Mucosa of gallbladder (tissue), 1 donor: ENCODE data around the gene CCDC187. TPM values are rescaled to one million over a fixed set of nuclear protein-coding genes. Genes with fewer than 3 reads are reported as not detected.

Source experiments
- DNase-seq: peaks from one replicate; pipeline ENCODE4 v3.0.0-alpha.2; 2020; ENCODE audit warnings: low spot score
- total RNA-seq: library from RNA; stranded (reverse); gene quantifications from one replicate; pipeline ENCODE4 v1.2.1, GENCODE V29; 2021
- donor health status: DM: no; HTN: no; CAD: no.

Gene CCDC187
- total RNA-seq, 1 donor from 2014 or later, result 1.8 TPM

- peak; percentile 56 for DNase-seq
These were observed 35.5 kb upstream of the CCDC187 start for GRCh38 chr9:136339173-136339957.

GRCh38 chr9:136338511-136338910 is 34.6 kb upstream of the CCDC187 start:
- DNase-seq, result no peak

GRCh38 chr9:136337416-136338395 is 33.8 kb upstream of the CCDC187 start:
- no peak for DNase-seq

- DNase-seq, result no peak
These were observed 33.0 kb upstream of the CCDC187 start for GRCh38 chr9:136336881-136337280.

- DNase-seq, result no peak
These were observed 32.4 kb upstream of the CCDC187 start for GRCh38 chr9:136336156-136336870.

GRCh38 chr9:136335296-136336155 is 31.6 kb upstream of the CCDC187 start:
- DNase-seq, result no peak

- no peak for DNase-seq
These were observed 30.6 kb upstream of the CCDC187 start for GRCh38 chr9:136334541-136334940.

GRCh38 chr9:136333486-136333885 is 29.6 kb upstream of the CCDC187 start:
- no peak for DNase-seq

GRCh38 chr9:136333045-136333444 is 29.2 kb upstream of the CCDC187 start:
- no peak for DNase-seq

GRCh38 chr9:136332482-136332983 is 28.6 kb upstream of the CCDC187 start:
- DNase-seq, result no peak

GRCh38 chr9:136331556-136332481 is 27.9 kb upstream of the CCDC187 start:
- no peak for DNase-seq

- no peak for DNase-seq
These were observed 27.1 kb upstream of the CCDC187 start for GRCh38 chr9:136331030-136331429.

GRCh38 chr9:136330406-136330990 is 26.6 kb upstream of the CCDC187 start:
- no peak for DNase-seq

GRCh38 chr9:136329636-136330405 is 25.9 kb upstream of the CCDC187 start:
- no peak for DNase-seq

GRCh38 chr9:136329211-136329627 is 25.3 kb upstream of the CCDC187 start:
- DNase-seq, result no peak

GRCh38 chr9:136328622-136329041 is 24.7 kb upstream of the CCDC187 start:
- no peak for DNase-seq

- peak; percentile 37 for DNase-seq
These were observed 24.2 kb upstream of the CCDC187 start for GRCh38 chr9:136328011-136328621.
